GM06990 (cell line): ENCODE data around the gene LRRC18.

Experiments
- DNase-seq: peaks from one replicate; pipeline ENCODE4 v3.0.0-alpha.2; 2011; ENCODE audit not compliant: insufficient read length; ENCODE audit errors: extremely low read depth
- H3K27me3 ChIP-seq: replicated peaks from 2 replicates; pipeline ENCODE4 v1.6.0; 2011; ENCODE audit warnings: low read length; ENCODE audit not compliant: control insufficient read depth, insufficient read depth
- H3K36me3 ChIP-seq: 2 replicates; pipeline ENCODE4 v1.5.1; 2011; ENCODE audit warnings: low read length; ENCODE audit not compliant: control insufficient read depth, insufficient read depth
- H3K4me3 ChIP-seq: replicated peaks from 2 replicates; pipeline ENCODE4 v1.5.1; 2011; ENCODE audit warnings: low read depth, mild to moderate bottlenecking, control low read depth, low read length
- TF ChIP-seq, protein P1 (sequence below): IDR thresholded peaks from 2 replicates; pipeline ENCODE4 v1.5.1; 2011; ENCODE audit warnings: low read length, control low read depth, mild to moderate bottlenecking, inconsistent platforms; ENCODE audit not compliant: insufficient read depth, poor library complexity, severe bottlenecking

Gene LRRC18

DNA sequence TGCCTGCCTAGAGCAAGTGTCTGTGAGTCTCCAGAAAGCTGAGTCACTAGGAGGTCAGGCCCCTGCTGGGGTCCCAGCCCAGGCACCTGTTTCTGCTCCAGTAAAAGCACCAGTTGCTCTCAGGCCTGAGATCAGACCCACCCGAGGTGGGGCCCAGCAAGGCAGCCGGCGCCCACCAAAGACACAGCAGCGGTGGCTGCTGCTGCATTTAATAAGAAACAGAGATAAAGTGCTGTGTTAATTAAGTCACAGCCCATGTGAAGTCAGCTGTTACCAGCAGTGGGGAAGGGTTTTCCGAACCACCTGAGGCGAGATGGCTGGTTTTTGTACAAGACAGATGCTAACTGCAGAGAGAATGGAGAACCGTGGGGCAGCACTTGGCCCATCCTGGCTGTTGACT lies 12.1 kb upstream of the LRRC18 start:
- TF ChIP-seq, protein P1, sequence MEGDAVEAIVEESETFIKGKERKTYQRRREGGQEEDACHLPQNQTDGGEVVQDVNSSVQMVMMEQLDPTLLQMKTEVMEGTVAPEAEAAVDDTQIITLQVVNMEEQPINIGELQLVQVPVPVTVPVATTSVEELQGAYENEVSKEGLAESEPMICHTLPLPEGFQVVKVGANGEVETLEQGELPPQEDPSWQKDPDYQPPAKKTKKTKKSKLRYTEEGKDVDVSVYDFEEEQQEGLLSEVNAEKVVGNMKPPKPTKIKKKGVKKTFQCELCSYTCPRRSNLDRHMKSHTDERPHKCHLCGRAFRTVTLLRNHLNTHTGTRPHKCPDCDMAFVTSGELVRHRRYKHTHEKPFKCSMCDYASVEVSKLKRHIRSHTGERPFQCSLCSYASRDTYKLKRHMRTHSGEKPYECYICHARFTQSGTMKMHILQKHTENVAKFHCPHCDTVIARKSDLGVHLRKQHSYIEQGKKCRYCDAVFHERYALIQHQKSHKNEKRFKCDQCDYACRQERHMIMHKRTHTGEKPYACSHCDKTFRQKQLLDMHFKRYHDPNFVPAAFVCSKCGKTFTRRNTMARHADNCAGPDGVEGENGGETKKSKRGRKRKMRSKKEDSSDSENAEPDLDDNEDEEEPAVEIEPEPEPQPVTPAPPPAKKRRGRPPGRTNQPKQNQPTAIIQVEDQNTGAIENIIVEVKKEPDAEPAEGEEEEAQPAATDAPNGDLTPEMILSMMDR, result no peak
- no peak for DNase-seq
- Histone ChIP-seq H3K27me3 (no peaks in the 10 kb centered on the region), H3K4me3 (no peak overlapping the region), H3K36me3 (peaks cover 37% of the 10 kb centered on the region)

DNA sequence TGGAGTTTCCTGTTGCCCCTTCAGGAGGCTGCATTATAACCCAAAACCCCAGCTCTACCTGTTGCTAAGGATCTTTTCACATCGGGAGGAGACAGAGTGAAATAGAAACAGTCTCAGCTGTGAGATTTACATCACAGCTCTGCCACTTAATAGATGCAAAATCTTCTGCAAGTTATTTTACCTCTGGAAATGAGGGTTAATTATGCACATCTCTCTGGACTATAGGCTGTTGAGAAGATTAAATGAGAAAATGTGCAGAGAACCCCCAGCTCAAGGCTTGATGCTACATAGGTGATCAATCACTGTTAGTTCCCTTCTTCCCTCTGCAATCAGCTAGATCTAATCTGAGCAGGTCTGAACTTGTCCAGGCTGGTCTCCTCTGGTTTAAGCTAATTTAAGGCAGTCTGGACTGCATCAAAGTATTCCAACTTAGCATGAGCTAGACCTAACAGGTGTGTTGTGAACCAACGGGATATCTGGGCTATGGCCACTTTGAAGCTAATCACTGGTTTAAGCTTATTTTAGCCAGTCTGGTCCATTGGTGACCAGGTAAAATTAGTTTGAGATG lies 8.9 kb upstream of the LRRC18 start:
- DNase-seq, result no peak

GRCh38 chr10:48947690-48948469 lies 8.2 kb upstream of the LRRC18 start:
- no peak overlapping the region for H3K4me3 ChIP-seq
- DNase-seq, result no peak
- TF ChIP-seq, protein P1, result no peak
- peaks cover 32% of the 10 kb centered on the region for H3K36me3 ChIP-seq
- H3K27me3 ChIP-seq, result no peaks in the 10 kb centered on the region

More for the DNA sequence above, 8.9 kb upstream of the LRRC18 start:
- no peaks in the 10 kb centered on the region for H3K27me3 ChIP-seq
- TF ChIP-seq, protein P1, result no peak
- H3K36me3 ChIP-seq, result peaks cover 28% of the 10 kb centered on the region
- no peak overlapping the region for H3K4me3 ChIP-seq

DNA sequence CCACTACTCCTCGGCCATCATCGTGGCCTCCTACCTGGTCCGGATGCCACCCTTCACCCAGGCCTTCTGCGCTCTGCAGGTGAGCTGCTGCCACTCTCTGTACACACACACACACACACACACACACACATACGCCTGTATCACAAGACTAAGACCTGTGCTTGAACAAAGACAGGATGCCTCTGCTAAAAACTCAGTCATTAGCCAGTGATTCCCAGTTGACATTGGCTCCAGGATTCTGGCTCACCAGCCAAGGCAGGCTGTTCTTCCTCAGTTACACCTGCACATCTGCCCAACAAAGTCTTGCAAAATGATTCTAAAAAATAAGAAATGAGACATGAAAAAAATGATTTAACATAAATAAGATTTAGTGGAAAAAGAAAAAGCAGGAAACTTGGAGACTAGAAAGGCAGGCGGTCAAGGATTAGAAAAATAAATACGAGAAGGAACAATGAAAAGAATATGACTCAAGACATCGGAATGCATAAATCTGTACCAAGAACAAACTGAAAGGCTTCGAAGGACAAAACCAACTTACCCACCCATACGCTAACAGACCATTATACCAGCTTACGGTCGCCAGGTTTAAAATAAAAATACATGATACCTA lies 7.4 kb upstream of the LRRC18 start:
- DNase-seq, result no peak
- no peak overlapping the region for H3K4me3 ChIP-seq
- TF ChIP-seq, protein P1, result no peak
- H3K36me3 ChIP-seq, result peaks cover 31% of the 10 kb centered on the region
- no peaks in the 10 kb centered on the region for H3K27me3 ChIP-seq

GRCh38 chr10:48946332-48946731 lies 6.7 kb upstream of the LRRC18 start:
- TF ChIP-seq, protein P1, result no peak
- Histone ChIP-seq H3K36me3 (peaks cover 34% of the 10 kb centered on the region), H3K4me3 (no peak overlapping the region), H3K27me3 (no peaks in the 10 kb centered on the region)
- DNase-seq, result no peak
